GM12801 (cell line): ENCODE data around the gene TIMP3.

Experiments used
- CTCF ChIP-seq: IDR thresholded peaks from one replicate; pipeline ENCODE4 v1.5.1; 2011; ENCODE audit warnings: control low read depth; ENCODE audit not compliant: insufficient read length; ENCODE audit errors: extremely low read depth

The TIMP3 gene

GRCh38 chr22:32823024-32823730 lies 21.7 kb downstream of the TIMP3 start:
- no peak for TF ChIP-seq CTCF

GRCh38 chr22:32824531-32825312 lies 23.2 kb downstream of the TIMP3 start:
- no peak for TF ChIP-seq CTCF

DNA sequence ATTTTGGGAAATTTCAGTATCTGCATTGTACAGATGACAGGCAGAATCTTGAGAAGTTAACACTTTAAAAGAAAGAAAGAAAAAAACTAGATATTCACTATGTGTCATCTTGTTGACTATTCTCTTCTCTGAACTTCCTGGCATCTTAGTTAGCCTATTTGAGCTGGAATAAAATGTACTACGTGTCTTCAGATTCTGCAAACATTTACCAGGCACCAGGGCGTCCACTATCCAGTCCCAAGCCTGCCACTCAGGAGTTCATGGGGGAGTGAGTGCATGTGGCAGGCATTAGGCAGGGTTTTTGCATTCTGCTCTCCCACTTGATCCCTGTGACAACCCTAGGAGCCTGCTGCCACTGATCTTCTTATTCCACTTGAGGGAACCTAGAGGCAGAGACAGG lies 25.0 kb downstream of the TIMP3 start:
- TF ChIP-seq CTCF = no peak

GRCh38 chr22:32827049-32827602 lies 25.6 kb downstream of the TIMP3 start:
- no peak for TF ChIP-seq CTCF

DNA sequence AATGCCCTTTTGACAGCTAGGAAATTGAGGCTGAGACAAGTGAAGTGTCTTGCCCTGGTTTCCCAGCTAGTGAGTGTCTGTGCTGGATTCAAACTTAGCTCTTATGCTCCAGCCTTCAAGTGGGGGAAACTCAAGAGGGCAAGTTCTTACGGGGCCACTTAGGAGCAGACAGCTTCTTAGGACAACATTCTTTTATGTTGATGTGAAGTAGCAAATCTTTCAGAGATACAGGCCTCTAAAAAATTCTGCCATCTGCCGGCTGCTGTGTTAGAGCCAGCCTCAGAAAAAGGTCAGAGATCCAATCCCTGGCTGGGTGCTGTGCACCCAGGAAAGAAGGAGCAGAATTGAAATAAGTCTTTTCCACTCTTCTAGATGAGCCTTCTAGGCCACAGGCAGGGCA lies 26.6 kb downstream of the TIMP3 start:
- TF ChIP-seq CTCF = no peak

DNA sequence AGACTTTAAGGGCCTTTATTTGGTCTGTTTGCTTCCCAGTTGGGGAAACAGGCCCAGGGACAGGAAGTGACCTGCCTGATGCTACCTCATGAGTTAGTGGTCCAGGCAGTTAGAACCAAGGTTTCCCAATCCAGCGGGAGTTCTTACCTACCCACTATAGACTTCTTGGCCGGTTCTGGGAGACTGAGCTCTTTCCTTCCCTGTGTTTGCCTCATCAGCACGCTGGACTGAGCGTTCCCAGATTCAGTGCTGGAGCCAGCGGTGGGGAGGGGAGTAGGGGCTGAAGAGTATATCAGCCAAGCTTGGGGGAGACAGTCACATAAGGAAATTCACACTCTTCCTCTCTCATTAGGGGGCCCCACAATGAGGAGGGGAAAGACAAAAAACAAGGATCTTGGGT lies 27.1 kb downstream of the TIMP3 start:
- TF ChIP-seq CTCF = no peak

DNA sequence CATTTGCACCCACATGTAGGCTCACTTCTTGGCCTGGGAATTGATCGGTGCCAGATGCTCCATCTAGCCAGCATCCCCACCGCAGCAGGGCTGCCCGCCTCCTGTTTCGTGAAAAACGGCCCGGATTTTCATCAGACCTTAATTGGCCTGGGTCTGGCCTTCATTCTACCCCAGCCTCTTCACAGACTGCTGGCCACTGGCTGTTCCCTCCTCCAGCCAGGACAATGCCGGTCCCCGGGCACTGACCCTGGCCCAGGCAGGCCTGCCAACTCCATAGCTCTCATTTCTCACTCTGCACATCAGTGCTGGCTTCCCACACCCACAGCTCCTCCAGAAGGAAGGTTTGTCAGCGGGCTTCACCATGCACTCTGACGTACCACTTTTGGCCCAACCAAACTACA lies 27.9 kb downstream of the TIMP3 start:
- no peak for TF ChIP-seq CTCF
